KOPT-K1 (cell line): ENCODE measurements around the gene CD34.
"Not testable (repeated sequence)": the region's sequence is repeated elsewhere in the genome, so short reads cannot be mapped to it uniquely, and the experiment has no call there.

ENCODE experiments used
- H3K27ac ChIP-seq: fragments of 200-600 bp; sonication (generic); 2 replicates; pipeline ENCODE4 v1.5.1; 2016; ENCODE audit warnings: antibody characterized with exemption, mild to moderate bottlenecking, low read depth, low read length; ENCODE audit not compliant: poor library complexity, severe bottlenecking
- H3K36me3 ChIP-seq: fragments of 200-600 bp; sonication (generic); 2 replicates; pipeline ENCODE4 v1.5.1; 2017; ENCODE audit warnings: antibody characterized with exemption, mild to moderate bottlenecking, low read length, moderate library complexity; ENCODE audit not compliant: insufficient read depth
- H3K9me3 ChIP-seq: fragments of 200-600 bp; sonication (generic); 2 replicates; pipeline ENCODE4 v1.5.1; 2017; ENCODE audit warnings: antibody characterized with exemption, low read length, mild to moderate bottlenecking; ENCODE audit not compliant: insufficient read depth, poor library complexity, severe bottlenecking

The CD34 gene

GRCh38 chr1:207878939-207879338 is 32.0 kb downstream of the CD34 start:
- H3K9me3 ChIP-seq = no peaks in the 10 kb centered on the region
- H3K27ac ChIP-seq = peak overlapping the region; percentile 46
- H3K36me3 ChIP-seq = no peaks in the 10 kb centered on the region

GRCh38 chr1:207877914-207878313 is 33.0 kb downstream of the CD34 start:
- not testable (repeated sequence) for H3K9me3 ChIP-seq, H3K27ac ChIP-seq, H3K36me3 ChIP-seq

- H3K9me3 ChIP-seq = no peaks in the 10 kb centered on the region
- H3K36me3 ChIP-seq = no peaks in the 10 kb centered on the region
- H3K27ac ChIP-seq = peak overlapping the region; percentile 99
These were observed 34.8 kb downstream of the CD34 start for GRCh38 chr1:207876131-207876530.

GRCh38 chr1:207875532-207875931 is 35.4 kb downstream of the CD34 start:
- no peaks in the 10 kb centered on the region for H3K9me3 ChIP-seq
- H3K27ac ChIP-seq = peak overlapping the region; percentile 99
- H3K36me3 ChIP-seq = no peaks in the 10 kb centered on the region

GRCh38 chr1:207873055-207873890 is 37.7 kb downstream of the CD34 start:
- Histone ChIP-seq H3K36me3 (no peaks in the 10 kb centered on the region), H3K27ac (peak overlapping the region; percentile 99), H3K9me3 (no peaks in the 10 kb centered on the region)

- Histone ChIP-seq H3K36me3 (peaks cover 3% of the 10 kb centered on the region), H3K27ac (peak overlapping the region; percentile 99), H3K9me3 (no peaks in the 10 kb centered on the region)
These were observed 38.3 kb downstream of the CD34 start for GRCh38 chr1:207872621-207873020.

- Histone ChIP-seq H3K36me3 (peaks cover 17% of the 10 kb centered on the region), H3K9me3 (no peaks in the 10 kb centered on the region), H3K27ac (peak overlapping the region; percentile 99)
These were observed 39.7 kb downstream of the CD34 start for GRCh38 chr1:207871117-207871649.

- Histone ChIP-seq H3K27ac (peak overlapping the region; percentile 99), H3K9me3 (no peaks in the 10 kb centered on the region)
These were observed 40.5 kb downstream of the CD34 start for GRCh38 chr1:207870306-207871031.

GRCh38 chr1:207869859-207870258 is 41.1 kb downstream of the CD34 start:
- H3K36me3 ChIP-seq = peaks cover 31% of the 10 kb centered on the region
- no peaks in the 10 kb centered on the region for H3K9me3 ChIP-seq
- H3K27ac ChIP-seq = peak overlapping the region; percentile 99

More at GRCh38 chr1:207870306-207871031, 40.5 kb downstream of the CD34 start:
- peaks cover 25% of the 10 kb centered on the region for H3K36me3 ChIP-seq

- Histone ChIP-seq H3K27ac (peak overlapping the region; percentile 99), H3K9me3 (no peaks in the 10 kb centered on the region), H3K36me3 (peaks cover 39% of the 10 kb centered on the region)
These were observed 41.9 kb downstream of the CD34 start for GRCh38 chr1:207868774-207869721.

- H3K27ac ChIP-seq = peak overlapping the region; percentile 99
- H3K36me3 ChIP-seq = peaks cover 42% of the 10 kb centered on the region
- H3K9me3 ChIP-seq = no peaks in the 10 kb centered on the region
These were observed 42.6 kb downstream of the CD34 start for GRCh38 chr1:207868251-207868773.

- Histone ChIP-seq H3K9me3 (no peaks in the 10 kb centered on the region), H3K27ac (peak overlapping the region; percentile 99), H3K36me3 (peaks cover 51% of the 10 kb centered on the region)
These were observed 43.5 kb downstream of the CD34 start for GRCh38 chr1:207867136-207868109.

GRCh38 chr1:207866471-207867135 is 44.3 kb downstream of the CD34 start:
- H3K27ac ChIP-seq = peak overlapping the region; percentile 99
- peaks cover 51% of the 10 kb centered on the region for H3K36me3 ChIP-seq
- H3K9me3 ChIP-seq = no peaks in the 10 kb centered on the region
